ENCODE data around the gene CCZ1. TPM values are rescaled to one million over a fixed set of nuclear protein-coding genes. Genes with fewer than 3 reads are reported as not detected.
"Not testable (repeated sequence)": the region's sequence is repeated elsewhere in the genome, so short reads cannot be mapped to it uniquely, and the experiment has no call there.

The CCZ1 gene
- total and polyA plus RNA-seq, 2 of the 13 experiments (the other 11 are each of a cell fraction or from before 2014, with no cell fraction given): 19.1 to 66.7 TPM

DNA sequence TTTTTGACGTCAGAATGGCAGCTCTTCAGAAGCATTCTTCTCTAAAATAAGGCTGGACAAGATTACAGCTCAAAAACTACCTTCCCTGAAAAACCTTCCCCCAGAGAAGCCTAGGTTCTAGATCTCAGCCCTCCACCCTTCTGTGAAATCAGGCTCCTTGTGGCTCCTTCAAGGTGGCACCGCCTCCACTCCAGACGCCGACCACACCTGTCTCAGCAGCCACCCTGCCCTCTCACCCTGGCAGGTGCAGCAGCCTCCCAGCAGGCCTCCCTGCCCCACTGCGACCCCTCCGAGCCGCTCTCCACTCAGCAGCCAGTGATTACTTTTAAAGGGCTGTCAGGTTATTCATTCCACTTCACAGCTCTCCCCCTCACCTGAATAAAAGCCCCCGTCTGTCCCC is 75.0 kb downstream of the CCZ1 start:
- no CpG with 5 or more reads among the region's 8 CpGs for WGBS (ENCODE audit: low lambda C conversion rate)
- in situ Hi-C loops (cut with HindIII; ENCODE audit: extremely low pct_ligation_motif_present, low pct_unique_long_range_greater_than_20kb); H4K20me1 ChIP-seq (ENCODE audit: insufficient read depth, low read length); H3K4me1 ChIP-seq (ENCODE audit: insufficient read depth, low read length); H3K9me3 ChIP-seq (ENCODE audit: low read length); CTCF ChIA-PET (ENCODE audit: low intra/inter-chr PET ratio, low total read pairs); H3K9ac ChIP-seq (ENCODE audit: insufficient read depth, low read depth, low read length); FAIRE-seq; H3K79me2 ChIP-seq (ENCODE audit: insufficient read depth, low read length); DNase-seq (ENCODE audit: low spot score); H3K4me3 ChIP-seq (replicated peaks in 1 of 3; ENCODE audit: insufficient read depth in 1 of 3, low read depth in 2 of 3, low read length in 3 of 3); BruUV-seq (replicated peaks); H3K27me3 ChIP-seq (ENCODE audit: control insufficient read depth in 1 of 2, insufficient read depth in 2 of 2, low read length in 2 of 2); H3K36me3 ChIP-seq (replicated peaks in 1 of 2; ENCODE audit: control insufficient read depth in 1 of 2, insufficient read depth in 2 of 2, low read length in 2 of 2); H3K27ac ChIP-seq (ENCODE audit: extremely low read length, insufficient read depth, low read length); intact Hi-C loops (cut with micrococcal nuclease; ENCODE audit: unreplicated experiment); POLR2A ChIA-PET; ATAC-seq; H2AFZ ChIP-seq (ENCODE audit: low read length); H3K4me2 ChIP-seq (ENCODE audit: low read depth, low read length): not testable (repeated sequence)

Small RNA genes within 50 kb of the gene (small RNA-seq; reads per million reads assigned to genes)
- gene RN7SL556P (ENCODE audit: insufficient read depth in 2 of 3, insufficient read length in 3 of 3, low read depth in 2 of 3, low replicate concordance in 1 of 3): 0 reads per million in 3 experiments

Other genes with a start within 250 kb of the CCZ1 start
- gene RNF216, start 117.1 kb upstream of the CCZ1 start, total RNA-seq (2016; rRNA removed; fragmentation: Illumina TruSeq; extraction: Trizol): 25.9 and 29.4 TPM in 2 replicates
- gene RNF216, start 117.1 kb upstream of the CCZ1 start, polyA plus RNA-seq (2011; rRNA removed): 26.3 and 29.9 TPM in 2 replicates
- not detected in 2 replicates for gene OCM, start 17.9 kb upstream of the CCZ1 start, total RNA-seq (2016; rRNA removed; fragmentation: Illumina TruSeq; extraction: Trizol)
- not detected in 2 replicates for gene OCM, start 17.9 kb upstream of the CCZ1 start, polyA plus RNA-seq (2011; rRNA removed)
- not detected in 2 replicates for gene RSPH10B, start 72.0 kb downstream of the CCZ1 start, total RNA-seq (2016; rRNA removed; fragmentation: Illumina TruSeq; extraction: Trizol)
- 0.03 TPM in 1 of 2 replicates, not detected in the other for gene RSPH10B, start 72.0 kb downstream of the CCZ1 start, polyA plus RNA-seq (2011; rRNA removed)
- 11.4 and 13.9 TPM in 2 replicates for gene PMS2, start 110.3 kb downstream of the CCZ1 start, total RNA-seq (2016; rRNA removed; fragmentation: Illumina TruSeq; extraction: Trizol)
- gene PMS2, start 110.3 kb downstream of the CCZ1 start, polyA plus RNA-seq (2011; rRNA removed): 6.2 and 6.3 TPM in 2 replicates
- gene AIMP2, start 110.5 kb downstream of the CCZ1 start, total RNA-seq (2016; rRNA removed; fragmentation: Illumina TruSeq; extraction: Trizol): 84.9 and 97.2 TPM in 2 replicates
- 38.2 and 41.0 TPM in 2 replicates for gene AIMP2, start 110.5 kb downstream of the CCZ1 start, polyA plus RNA-seq (2011; rRNA removed)
- gene ANKRD61, start 132.6 kb downstream of the CCZ1 start, total RNA-seq (2016; rRNA removed; fragmentation: Illumina TruSeq; extraction: Trizol): 0.13 TPM in 1 of 2 replicates, not detected in the other
- 0.24 TPM in 1 of 2 replicates, not detected in the other for gene ANKRD61, start 132.6 kb downstream of the CCZ1 start, polyA plus RNA-seq (2011; rRNA removed)
- gene EIF2AK1, start 160.4 kb downstream of the CCZ1 start, total RNA-seq (2016; rRNA removed; fragmentation: Illumina TruSeq; extraction: Trizol): 71.4 and 103 TPM in 2 replicates
- gene EIF2AK1, start 160.4 kb downstream of the CCZ1 start, polyA plus RNA-seq (2011; rRNA removed): 112 and 115 TPM in 2 replicates
- 2.7 and 3.2 TPM in 2 replicates for gene USP42, start 206.2 kb downstream of the CCZ1 start, total RNA-seq (2016; rRNA removed; fragmentation: Illumina TruSeq; extraction: Trizol)
- gene USP42, start 206.2 kb downstream of the CCZ1 start, polyA plus RNA-seq (2011; rRNA removed): 3.3 and 3.4 TPM in 2 replicates